Astrocyte (in vitro differentiated cells and primary cell): ENCODE data around the gene CMIP.

Experiments used
- EZH2 ChIP-seq: IDR thresholded peaks from 2 replicates; pipeline ENCODE4 v1.6.1; 2012; ENCODE audit warnings: mild to moderate bottlenecking, low read length, inconsistent platforms; ENCODE audit not compliant: insufficient read depth
- TF ChIP-seq, protein P1 (sequence below): IDR thresholded peaks from 2 replicates; pipeline ENCODE4 v1.5.1; 2011; ENCODE audit warnings: low read depth, mild to moderate bottlenecking, inconsistent platforms, low read length, moderate library complexity; ENCODE audit not compliant: insufficient read depth

DNA sequence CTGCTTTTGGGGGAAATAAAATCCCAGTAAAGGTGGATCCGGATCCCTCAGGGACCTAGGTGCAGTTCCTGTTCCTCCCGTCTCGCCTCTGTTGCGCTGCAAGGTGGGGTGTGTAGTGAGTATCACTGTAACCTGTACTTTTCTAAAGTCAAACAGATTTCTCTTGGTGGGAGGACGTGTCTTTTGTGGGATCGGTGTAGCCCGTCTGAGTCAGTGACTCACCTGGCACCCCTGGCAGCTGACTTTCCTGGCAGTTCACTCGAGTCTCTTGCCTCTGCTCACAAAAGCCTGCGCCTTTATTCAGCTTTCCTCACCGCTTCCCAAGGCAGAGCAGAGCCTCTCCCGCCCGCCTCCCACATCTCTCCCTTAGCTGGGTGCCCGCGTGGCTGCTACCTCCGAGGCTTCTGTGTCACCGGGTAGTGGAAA is 85.7 kb downstream of the CMIP start:
- TF ChIP-seq, protein P1, sequence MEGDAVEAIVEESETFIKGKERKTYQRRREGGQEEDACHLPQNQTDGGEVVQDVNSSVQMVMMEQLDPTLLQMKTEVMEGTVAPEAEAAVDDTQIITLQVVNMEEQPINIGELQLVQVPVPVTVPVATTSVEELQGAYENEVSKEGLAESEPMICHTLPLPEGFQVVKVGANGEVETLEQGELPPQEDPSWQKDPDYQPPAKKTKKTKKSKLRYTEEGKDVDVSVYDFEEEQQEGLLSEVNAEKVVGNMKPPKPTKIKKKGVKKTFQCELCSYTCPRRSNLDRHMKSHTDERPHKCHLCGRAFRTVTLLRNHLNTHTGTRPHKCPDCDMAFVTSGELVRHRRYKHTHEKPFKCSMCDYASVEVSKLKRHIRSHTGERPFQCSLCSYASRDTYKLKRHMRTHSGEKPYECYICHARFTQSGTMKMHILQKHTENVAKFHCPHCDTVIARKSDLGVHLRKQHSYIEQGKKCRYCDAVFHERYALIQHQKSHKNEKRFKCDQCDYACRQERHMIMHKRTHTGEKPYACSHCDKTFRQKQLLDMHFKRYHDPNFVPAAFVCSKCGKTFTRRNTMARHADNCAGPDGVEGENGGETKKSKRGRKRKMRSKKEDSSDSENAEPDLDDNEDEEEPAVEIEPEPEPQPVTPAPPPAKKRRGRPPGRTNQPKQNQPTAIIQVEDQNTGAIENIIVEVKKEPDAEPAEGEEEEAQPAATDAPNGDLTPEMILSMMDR = no peak
- no peak for TF ChIP-seq EZH2
